ENCODE measurements around the gene NME3.

Gene NME3

DNA sequence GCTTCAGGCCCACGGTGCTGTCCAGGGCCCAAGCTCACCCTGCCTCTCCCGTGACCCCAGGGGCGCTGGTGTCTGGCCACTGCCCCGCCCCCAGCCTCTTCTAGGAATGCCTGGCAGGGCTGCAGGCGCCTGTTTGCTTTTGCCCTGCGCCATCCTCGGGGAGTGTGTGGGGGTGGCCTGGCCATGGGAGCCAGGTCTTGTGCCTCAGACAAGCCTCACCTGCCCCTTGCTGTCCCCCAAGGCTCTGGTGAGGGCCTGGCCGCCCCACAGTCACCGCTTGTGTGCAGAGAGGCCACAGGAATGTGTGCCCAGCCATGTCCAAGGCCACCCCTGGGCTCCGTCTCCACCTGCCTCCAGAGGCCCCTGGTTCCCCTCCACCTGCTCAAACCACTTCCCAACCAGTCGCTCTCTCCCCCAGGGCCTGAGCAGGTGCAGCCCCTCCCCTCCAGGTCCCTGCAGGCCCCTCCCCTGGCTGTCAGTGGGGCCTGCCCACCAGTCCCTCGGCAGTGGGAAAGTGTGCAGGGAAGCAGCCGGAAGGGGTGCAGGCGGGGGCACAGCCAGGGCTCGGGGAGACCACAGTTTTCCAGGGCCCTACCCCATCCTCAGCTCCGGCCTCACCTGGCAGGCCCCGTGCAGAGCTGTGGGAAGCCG lies 23.0 kb upstream of the NME3 start:
- no peak for DNase-seq (ENCODE audit: low spot score)
- in situ Hi-C loops (cut with MboI; ENCODE audit: low sequenced_read_pairs, unreplicated experiment): no loop called here
- TF ChIP-seq, protein P1, sequence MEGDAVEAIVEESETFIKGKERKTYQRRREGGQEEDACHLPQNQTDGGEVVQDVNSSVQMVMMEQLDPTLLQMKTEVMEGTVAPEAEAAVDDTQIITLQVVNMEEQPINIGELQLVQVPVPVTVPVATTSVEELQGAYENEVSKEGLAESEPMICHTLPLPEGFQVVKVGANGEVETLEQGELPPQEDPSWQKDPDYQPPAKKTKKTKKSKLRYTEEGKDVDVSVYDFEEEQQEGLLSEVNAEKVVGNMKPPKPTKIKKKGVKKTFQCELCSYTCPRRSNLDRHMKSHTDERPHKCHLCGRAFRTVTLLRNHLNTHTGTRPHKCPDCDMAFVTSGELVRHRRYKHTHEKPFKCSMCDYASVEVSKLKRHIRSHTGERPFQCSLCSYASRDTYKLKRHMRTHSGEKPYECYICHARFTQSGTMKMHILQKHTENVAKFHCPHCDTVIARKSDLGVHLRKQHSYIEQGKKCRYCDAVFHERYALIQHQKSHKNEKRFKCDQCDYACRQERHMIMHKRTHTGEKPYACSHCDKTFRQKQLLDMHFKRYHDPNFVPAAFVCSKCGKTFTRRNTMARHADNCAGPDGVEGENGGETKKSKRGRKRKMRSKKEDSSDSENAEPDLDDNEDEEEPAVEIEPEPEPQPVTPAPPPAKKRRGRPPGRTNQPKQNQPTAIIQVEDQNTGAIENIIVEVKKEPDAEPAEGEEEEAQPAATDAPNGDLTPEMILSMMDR (IDR thresholded peaks at IDR 0.05; ENCODE audit: borderline replicate concordance, control extremely low read depth, extremely low read depth, insufficient read depth, missing control alignments): no peak

DNA sequence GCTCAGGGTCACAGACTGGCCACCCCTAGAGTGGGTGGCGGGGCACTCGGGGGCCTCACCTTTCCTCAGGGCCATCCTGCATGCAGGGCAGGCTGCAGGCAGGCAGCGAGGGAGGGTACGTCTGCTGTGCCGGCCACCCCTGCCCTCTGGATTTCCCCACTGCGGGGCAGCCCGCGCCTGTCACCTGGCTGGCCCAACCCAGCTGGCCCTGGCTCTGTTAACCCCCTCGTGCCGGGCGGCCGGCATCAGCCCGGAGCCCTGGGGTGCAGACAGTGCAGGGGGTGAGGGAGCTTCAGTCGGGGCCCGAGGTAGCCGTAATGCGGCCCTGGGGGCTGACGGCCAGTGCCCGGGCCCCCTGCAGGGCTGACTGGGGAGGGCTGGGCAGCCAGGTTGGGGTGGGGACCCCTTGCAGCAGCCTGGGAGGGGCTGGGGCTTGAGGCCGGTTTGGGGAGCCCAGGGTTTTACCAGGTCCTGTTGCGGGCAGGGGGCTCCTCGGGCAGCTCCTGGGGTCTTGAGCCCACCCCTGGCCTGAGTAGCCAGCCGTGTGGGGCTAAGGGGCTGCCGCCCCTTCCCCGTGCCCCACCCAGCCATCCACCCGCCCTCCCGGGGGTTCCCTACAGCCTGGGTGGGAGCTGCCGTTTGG lies 22.4 kb upstream of the NME3 start, which contains the start of gene IGFALS:
Gene IGFALS, minus strand, starts transcription at position 128 of the 643 bp plus-strand sequence. Its CDS starts 53 bp downstream, at position 75.
- TF ChIP-seq, protein P1 (IDR thresholded peaks at IDR 0.05; ENCODE audit: borderline replicate concordance, control extremely low read depth, extremely low read depth, insufficient read depth, missing control alignments): no peak
- in situ Hi-C loops (cut with MboI; ENCODE audit: low sequenced_read_pairs, unreplicated experiment): no loop called here
- no peak for DNase-seq (ENCODE audit: low spot score)

DNA sequence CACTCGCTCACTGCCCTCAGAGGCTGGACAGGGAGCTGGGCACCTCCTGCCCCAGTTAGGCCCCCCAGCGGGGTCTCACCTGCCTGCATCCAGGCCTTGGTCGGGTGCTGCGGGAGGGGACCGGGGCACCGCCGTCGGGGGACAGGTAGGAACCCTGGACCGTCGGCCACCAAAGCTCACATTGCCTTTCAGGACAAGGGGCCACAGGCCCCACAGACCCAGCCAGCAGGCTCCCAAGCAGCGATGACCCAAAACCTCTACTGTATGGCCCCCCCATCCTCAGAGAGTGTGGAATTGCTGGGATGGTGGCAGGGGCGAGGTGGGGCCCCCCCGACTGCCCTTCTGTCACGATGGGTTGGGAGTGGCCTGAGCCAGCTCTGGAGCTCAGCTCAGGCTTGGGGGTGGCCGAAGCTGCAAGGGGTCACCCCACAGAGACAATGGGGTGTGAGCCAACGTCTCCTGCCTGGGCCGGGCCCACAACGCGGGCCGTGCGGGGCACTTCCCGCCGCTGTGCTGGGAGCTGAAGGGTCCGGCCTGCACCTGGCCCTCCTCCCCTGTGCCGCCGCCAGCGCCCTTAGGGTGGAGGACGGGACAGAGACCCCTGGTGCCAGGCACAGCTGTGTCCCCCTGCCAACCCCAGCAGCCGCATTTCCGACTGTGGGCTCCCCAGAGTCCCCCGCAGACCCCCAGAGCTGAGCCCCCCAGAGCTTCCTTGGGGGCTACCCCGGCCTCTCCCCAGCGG lies 21.7 kb upstream of the NME3 start:
- TF ChIP-seq, protein P1 (IDR thresholded peaks at IDR 0.05; ENCODE audit: borderline replicate concordance, control extremely low read depth, extremely low read depth, insufficient read depth, missing control alignments): no peak
- in situ Hi-C loops (cut with MboI; ENCODE audit: low sequenced_read_pairs, unreplicated experiment): no loop called here

GRCh38 chr16:1791943-1792812 lies 20.8 kb upstream of the NME3 start:
- DNase-seq (ENCODE audit: low spot score): no peak
- TF ChIP-seq, protein P1 (IDR thresholded peaks at IDR 0.05; ENCODE audit: borderline replicate concordance, control extremely low read depth, extremely low read depth, insufficient read depth, missing control alignments): no peak
- in situ Hi-C loops (cut with MboI; ENCODE audit: low sequenced_read_pairs, unreplicated experiment): no loop called here

More for the DNA sequence above, 21.7 kb upstream of the NME3 start:
- DNase-seq (ENCODE audit: low spot score): no peak

DNA sequence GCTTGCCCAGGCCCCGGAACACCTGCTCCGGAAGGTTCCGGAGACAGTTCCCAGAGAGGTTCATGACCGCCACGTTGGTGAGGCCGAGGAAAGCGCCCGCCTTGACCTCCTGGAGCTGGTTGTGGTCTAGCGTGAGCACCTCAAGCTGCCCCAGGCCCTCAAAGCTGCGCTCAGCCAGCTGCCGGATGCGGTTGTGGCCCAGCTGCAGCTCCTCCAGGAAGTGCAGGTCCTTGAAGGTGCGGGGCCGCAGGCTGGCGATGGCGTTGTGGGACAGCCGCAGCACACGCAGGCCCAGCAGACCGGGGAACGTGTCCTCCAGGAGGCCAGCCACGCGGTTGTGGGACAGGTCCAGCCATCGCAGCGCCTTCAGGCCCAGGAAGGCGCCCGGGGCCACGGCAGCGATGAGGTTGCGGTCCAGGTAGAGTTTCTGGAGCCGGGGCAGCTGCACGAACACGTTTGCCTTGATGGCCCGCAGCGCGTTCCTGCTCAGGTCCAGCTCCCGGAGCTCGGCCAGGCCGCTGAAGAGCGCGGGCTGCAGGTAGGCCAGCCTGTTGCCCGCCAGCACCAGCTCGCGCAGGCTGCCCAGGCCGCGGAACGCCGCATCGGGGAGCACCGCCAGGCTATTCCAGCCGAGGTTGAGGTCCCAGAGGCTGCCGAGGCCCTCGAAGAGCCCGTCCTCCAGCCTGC lies 20.1 kb upstream of the NME3 start:
- in situ Hi-C loops (cut with MboI; ENCODE audit: low sequenced_read_pairs, unreplicated experiment): no loop called here
- TF ChIP-seq, protein P1 (IDR thresholded peaks at IDR 0.05; ENCODE audit: borderline replicate concordance, control extremely low read depth, extremely low read depth, insufficient read depth, missing control alignments): no peak
- DNase-seq (ENCODE audit: low spot score): no peak
